GM12874 (cell line): ENCODE measurements around the gene JPH4.

Experiments
- TF ChIP-seq, protein P1 (sequence below): IDR thresholded peaks from 2 replicates; pipeline ENCODE4 v1.5.1; 2011; ENCODE audit warnings: low read depth, mild to moderate bottlenecking, control low read depth, low read length, moderate library complexity; ENCODE audit not compliant: insufficient read depth

The JPH4 gene

GRCh38 chr14:23556700-23557440, 21.7 kb downstream of the JPH4 start:
- TF ChIP-seq, protein P1, sequence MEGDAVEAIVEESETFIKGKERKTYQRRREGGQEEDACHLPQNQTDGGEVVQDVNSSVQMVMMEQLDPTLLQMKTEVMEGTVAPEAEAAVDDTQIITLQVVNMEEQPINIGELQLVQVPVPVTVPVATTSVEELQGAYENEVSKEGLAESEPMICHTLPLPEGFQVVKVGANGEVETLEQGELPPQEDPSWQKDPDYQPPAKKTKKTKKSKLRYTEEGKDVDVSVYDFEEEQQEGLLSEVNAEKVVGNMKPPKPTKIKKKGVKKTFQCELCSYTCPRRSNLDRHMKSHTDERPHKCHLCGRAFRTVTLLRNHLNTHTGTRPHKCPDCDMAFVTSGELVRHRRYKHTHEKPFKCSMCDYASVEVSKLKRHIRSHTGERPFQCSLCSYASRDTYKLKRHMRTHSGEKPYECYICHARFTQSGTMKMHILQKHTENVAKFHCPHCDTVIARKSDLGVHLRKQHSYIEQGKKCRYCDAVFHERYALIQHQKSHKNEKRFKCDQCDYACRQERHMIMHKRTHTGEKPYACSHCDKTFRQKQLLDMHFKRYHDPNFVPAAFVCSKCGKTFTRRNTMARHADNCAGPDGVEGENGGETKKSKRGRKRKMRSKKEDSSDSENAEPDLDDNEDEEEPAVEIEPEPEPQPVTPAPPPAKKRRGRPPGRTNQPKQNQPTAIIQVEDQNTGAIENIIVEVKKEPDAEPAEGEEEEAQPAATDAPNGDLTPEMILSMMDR = no peak

DNA sequence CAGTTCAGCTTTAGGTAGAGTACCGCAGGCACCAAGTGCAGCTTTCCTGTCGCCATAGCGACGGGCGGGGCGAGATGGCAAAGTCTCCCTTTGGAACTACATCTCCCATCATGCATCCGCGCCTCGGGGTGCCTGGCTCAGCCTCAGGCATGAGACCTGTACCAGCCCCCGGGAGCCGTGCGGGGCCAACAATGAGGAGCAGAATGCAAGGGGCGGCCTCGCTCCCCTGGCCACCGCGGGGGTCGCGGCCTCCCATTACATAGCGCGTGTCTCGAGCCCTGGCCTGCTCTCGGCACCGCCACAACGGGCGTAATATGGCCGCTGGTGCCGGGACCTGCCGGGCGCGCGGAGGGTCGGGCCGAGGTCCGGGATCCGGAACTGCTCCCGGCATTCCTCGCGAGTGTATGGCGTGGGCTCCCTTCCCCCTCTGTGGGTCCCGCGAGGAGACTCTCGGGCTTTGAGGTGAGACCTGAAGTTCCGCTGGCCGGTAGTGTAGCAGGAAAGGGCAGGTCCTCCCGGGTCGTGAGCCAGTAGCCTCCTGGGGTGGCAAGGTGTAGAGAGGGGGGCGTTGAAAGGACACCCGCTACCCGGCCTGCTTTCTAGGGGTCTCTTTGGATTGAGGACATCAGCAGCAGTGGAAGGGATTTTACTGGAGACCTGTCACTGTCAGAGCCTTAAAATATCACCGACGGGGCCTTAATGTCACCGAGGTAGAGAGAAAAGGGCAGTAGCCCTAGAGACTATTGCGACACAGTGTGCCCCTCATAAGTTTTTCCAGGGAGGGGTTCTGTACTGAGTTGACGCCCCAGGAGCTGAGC, 22.5 kb downstream of the JPH4 start, which contains the start of gene THTPA:
Gene THTPA, plus strand, starts transcription at position 390 of the 818 bp plus-strand sequence. CDS start 487 bp downstream, outside the sequence.
- TF ChIP-seq, protein P1 = no peak

GRCh38 chr14:23555533-23555881, 23.1 kb downstream of the JPH4 start:
- TF ChIP-seq, protein P1 = no peak

- TF ChIP-seq, protein P1 = no peak
These were observed 27.1 kb downstream of the JPH4 start, which contains the start of gene ZFHX2 for GRCh38 chr14:23551266-23552028. Gene ZFHX2, minus strand, starts transcription at chr14:23551765. Its CDS starts 16,440 bp downstream, at chr14:23535325.

DNA sequence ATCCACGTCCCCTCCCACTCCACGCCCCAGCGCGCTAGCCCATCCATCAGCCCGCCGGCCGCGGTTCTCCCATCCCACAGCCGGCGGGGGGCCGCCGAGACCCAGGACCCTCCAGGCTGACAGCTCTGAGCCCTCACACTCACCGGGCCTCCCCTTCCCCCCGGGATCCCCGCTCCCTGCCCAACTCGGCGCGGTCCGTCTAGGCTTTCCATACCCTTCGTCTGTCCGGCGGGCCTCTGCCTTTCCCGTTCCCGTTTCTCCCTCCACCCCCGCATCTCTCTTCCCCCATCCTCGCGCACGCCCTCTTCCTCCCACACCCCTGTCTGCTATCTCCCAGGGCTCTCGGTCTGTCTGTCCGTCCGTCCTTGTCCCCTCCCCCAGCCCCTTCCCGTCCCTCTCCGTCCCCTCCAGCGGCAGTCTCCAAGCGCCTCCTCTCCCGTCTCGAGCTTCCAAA, 27.8 kb downstream of the JPH4 start:
- TF ChIP-seq, protein P1 = no peak

DNA sequence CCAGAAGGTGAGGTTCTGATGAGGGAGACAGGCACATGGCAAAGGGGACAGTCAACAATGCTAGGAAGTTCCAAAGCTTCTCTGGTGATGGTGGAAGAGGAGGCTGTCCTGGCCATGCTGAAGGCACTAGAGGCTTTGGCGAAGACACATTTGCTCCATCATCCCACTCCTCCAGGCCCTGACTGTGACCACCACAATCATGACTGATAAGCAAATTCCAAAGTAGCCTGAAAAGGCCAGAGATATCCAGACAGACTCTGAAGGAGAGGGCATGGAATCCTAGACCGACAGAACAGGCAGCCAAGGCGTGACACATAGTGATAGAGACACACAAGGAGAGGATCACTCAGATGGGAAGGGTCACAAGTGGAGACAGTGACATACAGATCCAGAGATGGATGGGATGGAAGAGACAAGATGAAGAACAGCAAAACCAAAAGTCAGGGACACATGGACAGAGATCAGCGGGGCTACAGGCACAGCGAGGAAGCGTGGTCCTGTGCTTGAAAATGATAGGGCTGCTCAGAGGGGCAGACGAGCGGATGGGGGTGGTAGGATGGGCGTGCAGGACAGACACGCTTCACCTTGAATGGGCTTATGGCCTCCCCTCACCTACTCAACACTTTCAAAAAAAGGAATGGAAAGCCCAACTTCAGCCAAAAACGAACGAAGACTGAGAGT, 28.3 kb downstream of the JPH4 start:
- TF ChIP-seq, protein P1 = no peak
